ENCODE data around the gene KAZN. TPM values are rescaled to one million over a fixed set of nuclear protein-coding genes. Genes with fewer than 3 reads are reported as not detected.

The KAZN gene
- total and polyA plus RNA-seq, 2 of the 8 experiments (the other 6 are each of a cell fraction or from before 2014, with no cell fraction given): 3.7 to 11.8 TPM

- no peak for TF ChIP-seq CTCF (IDR thresholded peaks at IDR 0.05; ENCODE audit: control extremely low read depth in 1 of 3, insufficient read depth in 1 of 3, low read depth in 1 of 3, low read length in 3 of 3)
- no peak for TF ChIP-seq SP2 (IDR thresholded peaks at IDR 0.05; ENCODE audit: low read length)
Observed at GRCh38 chr1:14957375-14958098, 359.1 kb downstream of the KAZN start (continued).
